GM19328 (cell line): ENCODE measurements around the gene CDH10.

Experiments used
- ATAC-seq: cut with Tn5 transposase; IDR thresholded peaks from one replicate; pipeline ENCODE4 v1.9.1; 2021; ENCODE audit warnings: mild to moderate bottlenecking, moderate library complexity; ENCODE audit not compliant: unreplicated experiment

Gene CDH10

GRCh38 chr5:24487368-24488229 is 157.2 kb downstream of the CDH10 start:
- no peak for ATAC-seq

- ATAC-seq, result no peak
Observed at GRCh38 chr5:24480952-24481351, 163.8 kb downstream of the CDH10 start.

GRCh38 chr5:24477958-24478357 is 166.8 kb downstream of the CDH10 start:
- ATAC-seq, result no peak

- no peak for ATAC-seq
Observed at GRCh38 chr5:24475101-24475500, 169.7 kb downstream of the CDH10 start.

GRCh38 chr5:24474685-24475084 is 170.1 kb downstream of the CDH10 start:
- no peak for ATAC-seq

GRCh38 chr5:24472518-24472917 is 172.3 kb downstream of the CDH10 start:
- no peak for ATAC-seq

- no peak for ATAC-seq
Observed at GRCh38 chr5:24444414-24444813, 200.4 kb downstream of the CDH10 start.

GRCh38 chr5:24439465-24439864 is 205.3 kb downstream of the CDH10 start:
- no peak for ATAC-seq
